Ovary (tissue), 3 donors: ENCODE measurements around the gene MIF.
"Not testable (repeated sequence)": the region's sequence is repeated elsewhere in the genome, so short reads cannot be mapped to it uniquely, and the experiment has no call there.

ENCODE experiments used
- CTCF ChIP-seq, 3 donors: fragments of 450-650 bp in 2 of 3; fragments of 200-600 bp in 1 of 3; IDR thresholded peaks; one replicate each; pipeline versions ENCODE4 v1.5.1 to v1.8.0; 2016 to 2022; ENCODE audit warnings: antibody characterized with exemption in 3 of 3, mild to moderate bottlenecking in 1 of 3
- EP300 ChIP-seq: sonication (generic); formaldehyde crosslinking; IDR thresholded peaks from one replicate; pipeline ENCODE4 v1.6.1; 2017; ENCODE audit warnings: antibody characterized with exemption
- POLR2A ChIP-seq: fragments of 450-650 bp; IDR thresholded peaks from one replicate; pipeline ENCODE4 v1.6.1; 2017; ENCODE audit warnings: antibody characterized with exemption, mild to moderate bottlenecking, moderate library complexity
- donor health status: DM: no; HTN: no; CAD: no.

GRCh38 chr22:23940166-23940565 is 46.0 kb downstream of the MIF start:
- not testable (repeated sequence) for TF ChIP-seq POLR2A; CTCF (IDR thresholded peaks at IDR 0.05); EP300
